HG02981 (cell line): ENCODE data around the gene ACTN1.

Experiments used
- ATAC-seq: cut with Tn5 transposase; IDR thresholded peaks from one replicate; pipeline ENCODE4 v1.9.1; 2021; ENCODE audit warnings: mild to moderate bottlenecking, moderate library complexity; ENCODE audit not compliant: unreplicated experiment

ACTN1 gene

GRCh38 chr14:68937471-68938270 is 41.4 kb downstream of the ACTN1 start:
- ATAC-seq = no peak

- ATAC-seq = no peak
Observed at GRCh38 chr14:68936980-68937379, 42.1 kb downstream of the ACTN1 start.

GRCh38 chr14:68936476-68936875 is 42.6 kb downstream of the ACTN1 start:
- no peak for ATAC-seq

GRCh38 chr14:68935761-68936214 is 43.3 kb downstream of the ACTN1 start:
- no peak for ATAC-seq

GRCh38 chr14:68934066-68934465 is 45.0 kb downstream of the ACTN1 start:
- ATAC-seq = no peak

GRCh38 chr14:68932686-68933085 is 46.4 kb downstream of the ACTN1 start:
- no peak for ATAC-seq

- ATAC-seq = no peak
Observed at GRCh38 chr14:68932231-68932630, 46.9 kb downstream of the ACTN1 start.

GRCh38 chr14:68931474-68932051 is 47.5 kb downstream of the ACTN1 start:
- no peak for ATAC-seq

- no peak for ATAC-seq
Observed at GRCh38 chr14:68931063-68931462, 48.0 kb downstream of the ACTN1 start.

GRCh38 chr14:68929623-68930307 is 49.3 kb downstream of the ACTN1 start:
- ATAC-seq = no peak

GRCh38 chr14:68928770-68929550 is 50.1 kb downstream of the ACTN1 start:
- no peak for ATAC-seq

GRCh38 chr14:68927956-68928675 is 51.0 kb downstream of the ACTN1 start:
- ATAC-seq = no peak

- ATAC-seq = no peak
Observed at GRCh38 chr14:68927089-68927488, 52.0 kb downstream of the ACTN1 start.

GRCh38 chr14:68926236-68926635 is 52.9 kb downstream of the ACTN1 start:
- ATAC-seq = no peak

- ATAC-seq = no peak
Observed at GRCh38 chr14:68925373-68925772, 53.7 kb downstream of the ACTN1 start.

- no peak for ATAC-seq
Observed at GRCh38 chr14:68924186-68925158, 54.6 kb downstream of the ACTN1 start.

GRCh38 chr14:68922886-68923285 is 56.2 kb downstream of the ACTN1 start:
- ATAC-seq = no peak

GRCh38 chr14:68922201-68922621 is 56.9 kb downstream of the ACTN1 start:
- no peak for ATAC-seq

- ATAC-seq = no peak
Observed at GRCh38 chr14:68921666-68922065, 57.4 kb downstream of the ACTN1 start.
